HG02623 (cell line): ENCODE results near the gene NACC2.

Experiments
- ATAC-seq: cut with Tn5 transposase; IDR thresholded peaks from one replicate; pipeline ENCODE4 v1.9.1; 2021; ENCODE audit warnings: moderate library complexity; ENCODE audit not compliant: unreplicated experiment

Gene NACC2

GRCh38 chr9:136096505-136097001 lies 1.5 kb upstream of the NACC2 start:
- ATAC-seq, result no peak

- ATAC-seq, result no peak
Observed at GRCh38 chr9:136093995-136094881, 851 bp downstream of the NACC2 start.

GRCh38 chr9:136093346-136093986 lies 1.6 kb downstream of the NACC2 start:
- no peak for ATAC-seq

- ATAC-seq, result no peak
Observed at GRCh38 chr9:136092741-136093140, 2.3 kb downstream of the NACC2 start.

- ATAC-seq, result no peak
Observed at GRCh38 chr9:136092353-136092650, 2.8 kb downstream of the NACC2 start.

GRCh38 chr9:136091582-136092352 lies 3.3 kb downstream of the NACC2 start:
- ATAC-seq, result no peak

GRCh38 chr9:136090768-136091581 lies 4.1 kb downstream of the NACC2 start:
- no peak for ATAC-seq

GRCh38 chr9:136090056-136090735 lies 4.9 kb downstream of the NACC2 start:
- no peak for ATAC-seq

GRCh38 chr9:136089697-136090045 lies 5.4 kb downstream of the NACC2 start:
- no peak for ATAC-seq

GRCh38 chr9:136088939-136089696 lies 6.0 kb downstream of the NACC2 start:
- ATAC-seq, result no peak

GRCh38 chr9:136088481-136088938 lies 6.6 kb downstream of the NACC2 start:
- no peak for ATAC-seq

GRCh38 chr9:136087741-136088480 lies 7.2 kb downstream of the NACC2 start:
- ATAC-seq, result no peak

GRCh38 chr9:136086951-136087740 lies 7.9 kb downstream of the NACC2 start:
- ATAC-seq, result no peak

- ATAC-seq, result no peak
Observed at GRCh38 chr9:136086213-136086881, 8.7 kb downstream of the NACC2 start.

GRCh38 chr9:136085815-136086212 lies 9.3 kb downstream of the NACC2 start:
- no peak for ATAC-seq

- no peak for ATAC-seq
Observed at GRCh38 chr9:136084063-136084944, 10.8 kb downstream of the NACC2 start.
